ENCODE data around the gene RAB40B.

The RAB40B gene

DNA sequence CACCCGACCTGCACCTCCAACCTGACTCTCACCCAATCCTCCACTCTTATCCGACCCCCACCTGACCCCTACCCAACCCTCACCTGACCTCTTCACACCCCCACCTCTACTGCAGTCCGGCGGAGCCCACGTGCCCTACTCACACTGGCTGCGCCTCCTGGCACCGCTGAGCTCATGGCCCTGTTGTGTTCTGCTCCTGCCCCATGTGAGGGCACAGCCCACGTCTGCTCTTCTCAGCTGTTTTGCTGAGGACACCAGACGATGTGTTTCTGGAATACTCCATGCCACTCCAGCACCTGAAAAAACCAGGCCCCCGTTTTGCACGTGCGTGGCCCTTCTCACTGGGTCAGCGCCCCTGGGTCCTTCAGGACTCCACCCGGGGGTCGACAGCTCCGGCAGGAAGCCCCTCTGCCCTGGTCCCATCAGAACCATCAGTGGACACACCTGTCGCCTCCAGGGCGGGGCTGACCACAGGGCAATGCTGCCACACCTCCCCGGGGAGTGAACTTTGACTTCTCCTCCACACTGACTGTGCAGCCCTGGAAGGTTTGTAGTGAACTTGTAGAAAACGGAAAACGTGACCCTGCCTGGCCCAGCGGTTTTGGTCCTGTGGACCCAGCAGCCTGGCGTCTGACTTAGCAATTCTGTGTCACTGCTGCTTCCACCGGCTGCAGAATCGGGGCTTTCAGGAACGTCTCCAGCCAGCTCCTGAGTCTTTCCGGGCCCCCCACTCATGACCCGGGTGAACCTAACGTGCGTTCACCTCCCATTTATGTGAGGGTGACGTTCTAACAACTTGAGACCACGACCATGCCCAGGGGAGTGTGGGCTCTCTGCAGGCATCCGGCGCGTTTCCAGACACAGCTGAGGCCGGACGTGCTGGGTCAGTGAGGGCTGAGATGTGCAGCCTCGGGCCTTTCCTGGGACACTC lies 5.7 kb upstream of the RAB40B start:
- no peaks in the 10 kb centered on the region for H3K36me3 ChIP-seq (ENCODE audit: insufficient read depth, low read length)
- H3K4me1 ChIP-seq (ENCODE audit: insufficient read depth, low read length), result peaks cover 7% of the 10 kb centered on the region
- H3K9me3 ChIP-seq (ENCODE audit: control insufficient read depth, insufficient read depth, low read length), result no peaks in the 10 kb centered on the region
- H3K9ac ChIP-seq (ENCODE audit: low read depth, low read length), result no peak overlapping the region

DNA sequence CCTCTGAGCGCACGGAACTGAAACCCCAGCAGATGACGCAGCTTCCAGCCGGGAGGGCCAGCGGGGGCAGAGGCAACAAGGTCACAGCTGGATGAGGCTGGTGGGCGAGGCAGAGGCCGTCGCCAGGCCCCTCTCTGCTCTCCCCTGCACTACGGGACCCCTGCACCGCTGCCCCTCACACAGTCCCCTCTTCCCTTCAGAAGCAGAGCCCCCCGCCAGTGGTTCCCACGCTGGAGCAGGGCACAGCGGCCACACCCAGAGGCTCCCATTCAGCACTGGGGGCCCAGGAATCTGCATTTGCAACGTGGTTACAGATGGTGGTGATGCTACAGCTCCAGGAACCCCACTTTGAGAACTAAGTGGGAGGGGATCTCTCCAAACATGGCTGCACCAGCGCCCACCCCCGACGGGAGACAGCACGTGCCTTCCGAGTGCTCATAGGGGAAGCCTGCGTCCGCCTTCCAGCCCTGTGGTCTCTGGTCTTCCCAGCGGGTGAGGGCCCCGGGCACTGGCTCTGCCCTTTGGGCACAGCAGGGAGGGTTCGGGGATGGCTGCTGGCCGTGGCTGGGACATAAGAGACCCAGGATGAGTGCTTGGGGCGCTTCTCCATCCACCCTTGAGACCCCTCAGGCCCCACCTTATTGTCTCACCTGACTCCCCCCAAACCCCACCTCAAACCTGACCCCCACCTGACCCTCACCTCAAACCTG lies 4.7 kb upstream of the RAB40B start:
- no peaks in the 10 kb centered on the region for H3K36me3 ChIP-seq (ENCODE audit: insufficient read depth, low read length)
- no peaks in the 10 kb centered on the region for H3K9me3 ChIP-seq (ENCODE audit: control insufficient read depth, insufficient read depth, low read length)
- no peak overlapping the region for H3K9ac ChIP-seq (ENCODE audit: low read depth, low read length)
- H3K4me1 ChIP-seq (ENCODE audit: insufficient read depth, low read length), result peaks cover 7% of the 10 kb centered on the region

DNA sequence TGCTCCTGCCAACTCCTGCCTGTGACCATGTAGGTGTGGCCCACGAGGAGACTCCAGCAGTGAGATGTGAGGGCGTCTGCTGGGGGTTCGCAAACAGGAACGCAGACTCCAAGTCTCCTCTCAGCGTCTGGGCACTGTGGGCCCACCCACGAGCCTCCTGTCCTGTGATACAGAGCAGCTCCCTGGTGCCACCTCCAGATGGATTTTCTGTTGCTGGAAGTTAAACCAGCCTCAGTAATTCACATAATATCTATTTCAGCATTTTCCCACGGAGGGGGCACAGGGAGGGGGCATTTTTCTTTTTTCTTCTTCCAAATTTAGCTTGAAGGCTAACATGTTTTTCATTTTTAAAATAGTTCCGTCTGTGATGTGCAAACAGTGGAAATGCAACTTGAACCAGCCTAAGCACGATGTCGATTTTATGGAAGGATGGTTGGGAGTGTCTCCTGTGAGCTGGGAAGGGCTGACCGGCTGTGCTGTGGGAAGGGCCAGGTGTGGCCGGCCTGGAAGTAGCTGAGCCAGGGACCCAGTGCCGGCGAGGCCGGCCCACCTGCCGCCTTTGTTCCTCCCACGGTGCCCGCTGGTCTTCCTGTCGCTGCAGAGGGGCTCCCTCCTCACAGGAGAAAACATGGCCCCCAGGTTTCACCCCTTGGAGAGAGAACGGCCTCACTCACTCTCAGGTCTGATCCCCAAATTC lies 3.9 kb upstream of the RAB40B start:
- no peaks in the 10 kb centered on the region for H3K36me3 ChIP-seq (ENCODE audit: insufficient read depth, low read length)
- no peak overlapping the region for H3K9ac ChIP-seq (ENCODE audit: low read depth, low read length)
- peaks cover 4% of the 10 kb centered on the region; the same call in 1 of the 2 replicates for H3K4me1 ChIP-seq (ENCODE audit: insufficient read depth, low read length)
- no peaks in the 10 kb centered on the region for H3K9me3 ChIP-seq (ENCODE audit: control insufficient read depth, insufficient read depth, low read length)

DNA sequence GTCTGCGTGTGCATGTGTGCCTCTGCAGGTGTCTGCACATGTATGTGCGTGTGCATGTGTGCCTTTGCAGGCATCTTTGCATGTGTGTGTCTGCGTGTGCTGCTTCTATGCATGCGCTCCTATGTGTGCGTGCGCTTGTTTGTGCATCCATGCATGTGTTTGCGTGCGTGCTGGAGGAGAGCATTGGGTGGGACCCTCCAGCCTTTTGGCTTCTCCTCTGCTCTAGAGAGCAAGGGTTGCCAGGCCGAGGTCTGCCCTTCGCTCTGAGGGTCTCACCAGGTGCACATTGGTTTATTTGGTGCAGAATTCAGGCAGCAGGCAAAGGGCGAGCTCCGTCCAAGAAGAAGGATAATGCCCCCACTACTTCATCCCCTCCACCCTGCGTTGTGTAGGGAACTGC lies 1.1 kb upstream of the RAB40B start:
- Histone ChIP-seq H3K9ac (ENCODE audit: low read depth, low read length) (peak overlapping the region; percentile 43; the same call in 1 of the 2 replicates), H3K36me3 (ENCODE audit: insufficient read depth, low read length) (no peaks in the 10 kb centered on the region), H3K9me3 (ENCODE audit: control insufficient read depth, insufficient read depth, low read length) (peaks cover 1% of the 10 kb centered on the region; the same call in 1 of the 2 replicates), H3K4me1 (ENCODE audit: insufficient read depth, low read length) (peaks cover 4% of the 10 kb centered on the region; the same call in 1 of the 2 replicates)

DNA sequence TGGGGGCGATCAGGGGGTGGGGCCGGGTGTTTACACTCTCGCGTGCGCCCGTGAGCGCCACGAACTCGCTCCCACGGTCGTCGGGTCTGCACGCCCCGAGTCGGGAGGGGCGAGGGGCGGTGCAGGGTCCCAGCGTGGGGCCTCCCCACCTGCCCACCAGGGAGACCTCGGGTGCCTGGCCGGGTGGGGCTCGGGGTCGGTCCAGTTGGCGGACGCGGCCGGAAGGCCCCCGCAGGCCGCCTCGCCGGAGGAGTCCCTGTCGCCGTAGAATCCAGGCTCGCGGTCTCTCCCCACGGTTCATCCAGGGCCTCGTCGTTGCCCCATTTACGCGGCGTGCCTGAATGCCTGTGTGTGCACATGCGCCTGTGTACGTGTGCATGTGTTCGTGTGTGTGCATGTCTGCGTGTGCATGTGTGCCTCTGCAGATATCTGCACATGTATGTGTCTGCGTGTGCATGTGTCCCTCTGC lies 510 bp upstream of the RAB40B start:
- Histone ChIP-seq H3K9me3 (ENCODE audit: control insufficient read depth, insufficient read depth, low read length) (peaks cover 6% of the 10 kb centered on the region; the same call in 1 of the 2 replicates), H3K36me3 (ENCODE audit: insufficient read depth, low read length) (no peaks in the 10 kb centered on the region), H3K4me1 (ENCODE audit: insufficient read depth, low read length) (peaks cover 4% of the 10 kb centered on the region; the same call in 1 of the 2 replicates), H3K9ac (ENCODE audit: low read depth, low read length) (peak overlapping the region; percentile 43; the same call in 1 of the 2 replicates)

DNA sequence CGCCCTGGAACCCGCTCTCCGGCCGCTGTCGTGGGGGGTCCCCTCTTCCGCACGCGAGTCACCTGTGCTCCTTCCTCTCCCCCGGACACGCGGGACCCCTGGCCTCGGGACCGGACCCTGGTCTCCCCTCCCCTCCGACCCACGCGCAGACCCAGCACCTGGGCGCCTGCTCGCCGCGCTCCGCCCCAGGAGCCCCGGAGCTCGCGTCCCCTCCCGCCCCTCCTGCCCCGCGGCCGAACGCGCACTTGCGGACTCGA lies 762 bp downstream of the RAB40B start:
- no peaks in the 10 kb centered on the region for H3K36me3 ChIP-seq (ENCODE audit: insufficient read depth, low read length)
- peaks cover 4% of the 10 kb centered on the region; the same call in 1 of the 2 replicates for H3K4me1 ChIP-seq (ENCODE audit: insufficient read depth, low read length)
- peaks cover 6% of the 10 kb centered on the region; the same call in 1 of the 2 replicates for H3K9me3 ChIP-seq (ENCODE audit: control insufficient read depth, insufficient read depth, low read length)
- H3K9ac ChIP-seq (ENCODE audit: low read depth, low read length), result peak overlapping the region; percentile 45; the same call in 1 of the 2 replicates

DNA sequence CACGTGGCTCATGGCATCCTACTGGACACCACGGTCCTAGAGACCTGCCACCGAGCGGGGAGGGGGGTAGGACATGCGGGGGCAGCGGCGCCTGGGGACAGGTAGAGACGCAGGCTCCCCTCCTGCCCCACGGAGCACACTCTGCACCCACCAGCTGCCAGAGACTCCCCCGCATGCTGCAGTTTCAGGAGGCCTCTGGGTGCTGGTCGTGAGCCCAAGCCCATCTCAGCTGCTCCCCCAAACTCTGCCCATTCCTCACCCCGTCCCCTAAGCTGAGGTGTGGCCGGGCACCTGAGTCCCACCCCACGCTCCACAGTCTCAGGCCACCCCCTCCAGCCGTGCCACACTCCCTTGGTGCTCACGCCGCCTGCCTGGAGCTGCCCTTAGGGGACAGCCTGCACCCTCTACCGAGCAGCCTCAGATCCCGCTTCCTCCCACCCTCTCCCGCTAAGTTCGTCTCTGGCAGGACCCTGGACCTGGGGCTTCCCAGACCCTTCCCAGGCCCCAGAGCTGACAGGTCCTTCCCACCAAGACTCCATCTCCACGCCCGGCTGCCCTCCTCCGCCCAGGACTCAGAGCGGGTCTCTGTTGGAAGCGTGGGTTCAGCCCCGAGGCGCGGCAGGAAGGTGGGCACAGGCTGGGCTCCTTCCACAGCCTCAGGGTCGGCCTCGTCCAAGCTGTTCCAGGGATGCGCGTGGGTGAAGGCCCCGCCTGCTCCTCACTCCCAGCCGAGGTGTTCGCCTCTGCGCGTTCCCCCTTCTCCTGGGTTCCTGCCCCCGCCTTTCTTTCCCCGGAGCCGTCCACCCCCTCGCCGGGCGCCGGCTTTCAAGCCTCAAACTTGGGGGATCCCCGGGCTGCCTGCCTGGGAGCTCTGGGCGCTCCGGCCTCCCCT lies 1.3 kb downstream of the RAB40B start:
- Histone ChIP-seq H3K36me3 (ENCODE audit: insufficient read depth, low read length) (no peaks in the 10 kb centered on the region), H3K9ac (ENCODE audit: low read depth, low read length) (peak overlapping the region; percentile 45; the same call in 1 of the 2 replicates), H3K4me1 (ENCODE audit: insufficient read depth, low read length) (peaks cover 4% of the 10 kb centered on the region; the same call in 1 of the 2 replicates), H3K9me3 (ENCODE audit: control insufficient read depth, insufficient read depth, low read length) (peaks cover 6% of the 10 kb centered on the region; the same call in 1 of the 2 replicates)

DNA sequence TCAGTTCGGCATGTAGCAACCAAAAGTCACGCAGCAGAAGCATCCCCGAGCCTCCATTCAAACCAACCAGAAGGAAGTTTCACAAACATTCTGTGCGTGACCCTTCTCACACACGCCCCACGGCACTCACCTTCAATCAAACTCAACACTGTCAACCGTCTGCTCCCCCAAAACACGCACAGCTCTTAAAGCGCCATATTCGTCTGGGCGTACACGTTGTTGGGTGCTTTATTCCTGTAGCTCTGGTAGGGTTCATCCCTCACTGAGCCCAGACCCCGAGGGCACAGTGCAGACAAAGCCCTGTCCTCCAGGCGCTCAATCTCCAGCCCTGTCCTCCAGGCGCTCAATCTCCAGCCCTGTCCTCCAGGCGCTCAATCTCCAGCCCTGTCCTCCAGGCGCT lies 2.2 kb downstream of the RAB40B start:
- H3K4me1 ChIP-seq (ENCODE audit: insufficient read depth, low read length), result no peaks in the 10 kb centered on the region
- H3K9ac ChIP-seq (ENCODE audit: low read depth, low read length), result no peak overlapping the region
- H3K9me3 ChIP-seq (ENCODE audit: control insufficient read depth, insufficient read depth, low read length), result peaks cover 6% of the 10 kb centered on the region; the same call in 1 of the 2 replicates
- no peaks in the 10 kb centered on the region for H3K36me3 ChIP-seq (ENCODE audit: insufficient read depth, low read length)

DNA sequence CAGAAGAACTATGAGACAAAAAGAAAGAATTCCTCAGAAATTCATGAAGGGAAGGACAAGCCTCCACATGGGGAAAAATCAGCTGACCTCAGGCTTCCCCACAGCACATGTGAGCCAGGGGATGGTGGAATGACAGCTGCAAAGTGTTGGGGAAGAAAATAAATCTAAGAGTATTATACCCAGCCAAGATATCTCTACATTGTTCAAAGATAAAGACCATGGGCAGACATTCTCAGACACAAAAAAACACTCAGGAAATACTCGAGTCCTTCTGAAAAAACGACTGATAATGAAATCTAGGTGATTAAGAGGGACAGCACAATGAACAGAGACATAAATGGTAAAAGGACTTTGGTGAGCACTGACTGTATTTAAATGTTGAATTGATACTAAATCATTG lies 3.9 kb downstream of the RAB40B start:
- H3K36me3 ChIP-seq (ENCODE audit: insufficient read depth, low read length), result no peaks in the 10 kb centered on the region
- peaks cover 6% of the 10 kb centered on the region; the same call in 1 of the 2 replicates for H3K9me3 ChIP-seq (ENCODE audit: control insufficient read depth, insufficient read depth, low read length)
- H3K4me1 ChIP-seq (ENCODE audit: insufficient read depth, low read length), result no peaks in the 10 kb centered on the region
- no peak overlapping the region for H3K9ac ChIP-seq (ENCODE audit: low read depth, low read length)

DNA sequence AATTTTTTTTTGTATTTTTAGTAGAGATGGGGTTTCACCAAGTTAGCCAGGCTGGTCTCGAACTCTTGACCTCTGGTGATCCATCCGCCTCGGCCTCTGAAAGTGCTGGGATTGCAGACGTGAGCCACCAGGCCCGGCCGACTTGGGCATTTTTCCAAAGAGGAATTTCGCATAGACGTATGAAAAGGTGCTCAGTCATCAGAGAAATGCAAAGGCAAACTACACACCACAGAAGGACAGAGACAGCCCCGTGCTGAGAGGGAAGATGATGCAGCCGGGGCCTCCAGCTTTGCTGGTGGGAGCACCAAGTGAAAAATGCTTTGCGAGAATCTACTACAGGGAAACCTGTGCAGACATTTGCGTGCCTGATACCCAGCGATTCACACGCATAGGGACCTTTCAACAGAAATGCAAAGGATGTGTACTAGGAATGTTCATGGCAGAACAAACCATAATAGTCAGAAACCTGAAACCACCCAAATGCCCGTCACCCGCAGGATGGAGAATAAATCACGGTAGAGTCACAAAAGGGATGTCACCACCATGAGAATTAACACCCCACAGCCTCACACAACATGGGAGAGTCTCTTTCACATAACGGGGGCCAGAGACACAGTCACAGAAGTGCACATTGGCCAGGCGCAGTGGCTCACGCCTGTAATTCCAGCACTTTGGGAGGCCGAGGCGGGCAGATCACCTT lies 5.2 kb downstream of the RAB40B start:
- H3K9me3 ChIP-seq (ENCODE audit: control insufficient read depth, insufficient read depth, low read length), result peaks cover 6% of the 10 kb centered on the region; the same call in 1 of the 2 replicates
- no peaks in the 10 kb centered on the region for H3K36me3 ChIP-seq (ENCODE audit: insufficient read depth, low read length)
- no peaks in the 10 kb centered on the region for H3K4me1 ChIP-seq (ENCODE audit: insufficient read depth, low read length)
- H3K9ac ChIP-seq (ENCODE audit: low read depth, low read length), result no peak overlapping the region

DNA sequence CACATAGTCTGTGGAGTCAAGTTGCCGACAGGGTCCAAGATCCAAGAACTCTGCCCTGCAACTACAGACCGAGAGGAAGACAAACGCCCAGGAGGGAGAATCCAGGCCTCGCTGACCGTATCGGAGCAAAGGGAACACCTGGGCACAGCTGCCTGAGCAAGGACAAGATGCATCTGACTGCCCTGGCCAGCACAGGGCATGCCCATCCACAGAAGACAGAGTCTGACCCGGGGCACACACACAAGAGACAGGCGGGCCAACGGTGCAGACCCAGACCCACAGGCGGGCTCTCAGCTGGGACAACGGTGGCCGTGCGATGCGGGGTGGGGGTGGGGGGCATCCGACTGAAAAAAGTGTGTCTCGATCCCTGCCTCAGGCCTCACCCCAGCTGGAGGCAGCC lies 6.2 kb downstream of the RAB40B start:
- H3K4me1 ChIP-seq (ENCODE audit: insufficient read depth, low read length), result no peaks in the 10 kb centered on the region
- no peaks in the 10 kb centered on the region for H3K36me3 ChIP-seq (ENCODE audit: insufficient read depth, low read length)
- no peak overlapping the region for H3K9ac ChIP-seq (ENCODE audit: low read depth, low read length)
- peaks cover 6% of the 10 kb centered on the region; the same call in 1 of the 2 replicates for H3K9me3 ChIP-seq (ENCODE audit: control insufficient read depth, insufficient read depth, low read length)

DNA sequence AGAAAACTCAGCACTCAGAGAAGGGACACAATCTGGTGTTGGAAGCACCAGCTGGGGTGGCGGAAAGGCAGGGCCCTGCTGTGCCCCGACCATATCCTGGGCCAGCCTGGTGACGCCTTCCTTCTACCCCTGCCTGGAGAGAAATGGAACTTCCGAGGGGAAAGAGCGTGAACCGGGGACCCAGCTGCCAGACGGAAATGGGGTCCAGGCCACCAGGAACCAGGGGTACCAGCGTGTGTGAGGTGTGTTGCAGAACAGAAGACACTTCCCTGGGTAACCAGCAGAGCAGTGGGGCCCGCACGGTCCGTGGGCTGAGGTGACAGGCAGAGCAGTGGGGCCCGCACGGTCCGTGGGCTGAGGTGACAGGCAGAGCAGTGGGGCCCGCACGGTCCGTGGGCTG lies 6.8 kb downstream of the RAB40B start:
- Histone ChIP-seq H3K4me1 (ENCODE audit: insufficient read depth, low read length) (no peaks in the 10 kb centered on the region), H3K36me3 (ENCODE audit: insufficient read depth, low read length) (no peaks in the 10 kb centered on the region), H3K9me3 (ENCODE audit: control insufficient read depth, insufficient read depth, low read length) (peaks cover 6% of the 10 kb centered on the region; the same call in 1 of the 2 replicates), H3K9ac (ENCODE audit: low read depth, low read length) (no peak overlapping the region)

Measured in ES-I3 (cell line).